HepG2 (cell line): ENCODE measurements around the gene TXNDC9. TPM values are rescaled to one million over a fixed set of nuclear protein-coding genes. Genes with fewer than 3 reads are reported as not detected.

Source experiments
- ARNT2 ChIP-seq: sonication (generic); formaldehyde crosslinking; IDR thresholded peaks from 2 replicates; pipeline ENCODE4 v1.8.0; 2022; ENCODE audit warnings: mild to moderate bottlenecking, low read depth, missing genetic modification reagents, moderate library complexity
- EP300 ChIP-seq, 3 experiments: sonication (generic) in 1 of 3; formaldehyde crosslinking in 1 of 3; IDR thresholded peaks; 2 replicates each; pipeline versions ENCODE4 v1.5.1 to v1.6.1; 2011 to 2020; ENCODE audit warnings: low read depth in 2 of 3, low read length in 2 of 3, borderline replicate concordance in 1 of 3, improper control_type of control experiment in 1 of 3, mild to moderate bottlenecking in 1 of 3, missing genetic modification reagents in 1 of 3, moderate library complexity in 1 of 3
- HMGXB4 ChIP-seq, 2 experiments: sonication (generic) in 1 of 2; formaldehyde crosslinking in 1 of 2; IDR thresholded peaks; 2 replicates each; pipeline versions ENCODE4 v1.4.0 to v1.6.1; 2018 to 2020; ENCODE audit warnings: missing genetic modification reagents in 2 of 2, borderline replicate concordance in 1 of 2, low read depth in 1 of 2, mild to moderate bottlenecking in 1 of 2, missing biosample characterization in 1 of 2
- KDM2A ChIP-seq: sonication (generic); formaldehyde crosslinking; IDR thresholded peaks from 2 replicates; pipeline ENCODE4 v1.4.0; 2020; ENCODE audit warnings: low read depth, missing genetic modification reagents, borderline replicate concordance
- ZGPAT ChIP-seq: IDR thresholded peaks from 2 replicates; pipeline ENCODE4 v1.6.1; 2016; ENCODE audit warnings: mild to moderate bottlenecking
- ZNF275 ChIP-seq: sonication (generic); formaldehyde crosslinking; IDR thresholded peaks from 2 replicates; pipeline ENCODE4 v1.8.0; 2022; ENCODE audit warnings: missing genetic modification reagents, mild to moderate bottlenecking, inconsistent platforms, borderline replicate concordance
- ZNF597 ChIP-seq: sonication (generic); formaldehyde crosslinking; IDR thresholded peaks from 2 replicates; pipeline ENCODE4 v1.5.0; 2020; ENCODE audit warnings: missing genetic modification reagents
- ZNF703 ChIP-seq: sonication (generic); formaldehyde crosslinking; IDR thresholded peaks from 2 replicates; pipeline ENCODE4 v1.5.1; 2020; ENCODE audit warnings: missing genetic modification reagents, mild to moderate bottlenecking, moderate library complexity, borderline replicate concordance
- ZSCAN31 ChIP-seq: sonication (generic); formaldehyde crosslinking; IDR thresholded peaks from 2 replicates; pipeline ENCODE4 v1.5.0; 2020; ENCODE audit warnings: low read depth, mild to moderate bottlenecking, missing genetic modification reagents
- polyA plus RNA-seq, 8 experiments: library from polyadenylated mRNA; depleted of rRNA in 3 of 8; stranded (reverse) in 7 of 8; unstranded in 1 of 8; fragments of >200 nt; fragmentation: Illumina TruSeq in 4 of 8; extraction: Trizol in 4 of 8; gene quantifications; 2 replicates each; pipeline versions ENCODE4 v1.2.1 to v1.2.3, GENCODE V29; 2011 to 2016; ENCODE audit warnings: low read depth in 4 of 8, missing spikeins in 1 of 8, mixed read lengths in 1 of 8; ENCODE audit not compliant: insufficient read depth in 1 of 8
- total RNA-seq, 5 experiments: library from RNA; depleted of rRNA; stranded (reverse); fragments of >200 nt; fragmentation: Illumina TruSeq; extraction: Trizol; gene quantifications; 2 replicates each; pipeline ENCODE4 v1.2.3, GENCODE V29; 2016; ENCODE audit warnings: low read depth in 1 of 5
- TF ChIP-seq, protein P1 (sequence below): sonication (generic); formaldehyde crosslinking; IDR thresholded peaks from 2 replicates; pipeline ENCODE4 v1.8.0; 2022; ENCODE audit warnings: missing genetic modification reagents, low read depth, mild to moderate bottlenecking, borderline replicate concordance
- TF ChIP-seq, protein P2 (sequence below): IDR thresholded peaks from 2 replicates; pipeline ENCODE4 v1.6.1; 2012; ENCODE audit warnings: low read depth, low read length, improper control_type of control experiment
- TF ChIP-seq, protein P3 (sequence below): IDR thresholded peaks from 2 replicates; pipeline ENCODE4 v1.6.1; 2016; ENCODE audit warnings: low read depth
- TF ChIP-seq, protein P4 (sequence below): sonication (generic); formaldehyde crosslinking; IDR thresholded peaks from 2 replicates; pipeline ENCODE4 v1.4.0; 2020; ENCODE audit warnings: missing genetic modification reagents

TXNDC9 gene
- total and polyA plus RNA-seq, 2 of the 13 experiments (the other 11 are each of a cell fraction or from before 2014, with no cell fraction given) = 35.2 to 94.6 TPM

DNA sequence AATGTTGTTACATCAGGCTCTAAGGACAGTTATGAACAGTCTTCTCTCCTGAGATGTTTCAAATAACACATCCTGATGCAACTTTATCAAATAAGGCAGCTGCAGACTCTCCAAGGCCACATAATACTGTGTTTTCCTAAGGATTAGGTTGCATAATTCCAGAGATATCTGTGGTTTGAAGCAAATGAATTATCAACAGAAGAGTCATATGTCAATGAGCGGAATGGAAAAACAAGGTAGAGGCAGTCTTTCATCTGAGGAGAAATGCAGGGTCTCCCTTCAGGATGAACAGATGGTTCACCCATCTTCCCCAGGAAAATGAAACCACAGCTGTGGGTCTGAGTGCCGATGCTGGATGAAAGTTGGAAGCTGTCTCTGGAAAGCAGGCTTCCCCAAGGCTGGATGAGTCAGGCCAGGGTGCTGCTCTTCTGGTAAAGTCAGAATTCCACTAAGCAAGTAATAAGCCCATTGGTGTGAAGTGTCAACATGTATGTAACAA lies 57.3 kb downstream of the TXNDC9 start (continued):
- TF ChIP-seq EP300 (IDR thresholded peaks at IDR 0.05; ENCODE audit: low read depth in 2 of 2, low read length in 2 of 2) (peak in 1 of 2 experiments; percentile 97; a peak in 2 of 4 replicates), EP300 (CRISPR knock-in tag; IDR thresholded peaks at IDR 0.05; ENCODE audit: borderline replicate concordance) (peak; percentile 98), KDM2A (CRISPR knock-in tag) (0 out of 2 replicates have a peak, but pooled peaks have one; percentile 10), ZNF275 (peak; percentile 62; the same call in 1 of the 2 replicates), ZGPAT (CRISPR knock-in tag) (peak; percentile 98), ZNF703 (CRISPR knock-in tag) (no peak), ARNT2 (CRISPR knock-in tag) (peak; percentile 84), ZSCAN31 (0 out of 2 replicates have a peak, but pooled peaks have one; percentile 71), ZNF597 (CRISPR knock-in tag) (no peak), HMGXB4 (CRISPR knock-in tag; IDR thresholded peaks at IDR 0.05; ENCODE audit: borderline replicate concordance in 1 of 2, low read depth in 1 of 2) (peak in 1 of 2 experiments; percentile 33; a peak in 1 of 4 replicates)
- TF ChIP-seq, protein P1, sequence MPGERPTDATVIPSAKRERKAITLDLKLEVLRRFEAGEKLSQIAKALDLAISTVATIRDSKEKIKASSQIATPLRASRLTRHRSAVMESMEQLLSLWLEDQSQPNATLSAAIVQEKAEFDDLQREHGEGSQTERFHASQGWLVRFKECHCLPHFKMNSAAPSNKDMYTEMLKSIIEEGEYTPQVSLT = no peak
- TF ChIP-seq, protein P2, sequence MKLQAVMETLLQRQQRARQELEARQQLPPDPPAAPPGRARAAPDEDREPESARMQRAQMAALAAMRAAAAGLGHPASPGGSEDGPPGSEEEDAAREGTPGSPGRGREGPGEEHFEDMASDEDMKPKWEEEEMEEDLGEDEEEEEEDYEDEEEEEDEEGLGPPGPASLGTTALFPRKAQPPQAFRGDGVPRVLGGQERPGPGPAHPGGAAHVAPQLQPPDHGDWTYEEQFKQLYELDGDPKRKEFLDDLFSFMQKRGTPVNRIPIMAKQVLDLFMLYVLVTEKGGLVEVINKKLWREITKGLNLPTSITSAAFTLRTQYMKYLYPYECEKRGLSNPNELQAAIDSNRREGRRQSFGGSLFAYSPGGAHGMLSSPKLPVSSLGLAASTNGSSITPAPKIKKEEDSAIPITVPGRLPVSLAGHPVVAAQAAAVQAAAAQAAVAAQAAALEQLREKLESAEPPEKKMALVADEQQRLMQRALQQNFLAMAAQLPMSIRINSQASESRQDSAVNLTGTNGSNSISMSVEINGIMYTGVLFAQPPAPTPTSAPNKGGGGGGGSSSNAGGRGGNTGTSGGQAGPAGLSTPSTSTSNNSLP = peak; percentile 97
- TF ChIP-seq, protein P3, sequence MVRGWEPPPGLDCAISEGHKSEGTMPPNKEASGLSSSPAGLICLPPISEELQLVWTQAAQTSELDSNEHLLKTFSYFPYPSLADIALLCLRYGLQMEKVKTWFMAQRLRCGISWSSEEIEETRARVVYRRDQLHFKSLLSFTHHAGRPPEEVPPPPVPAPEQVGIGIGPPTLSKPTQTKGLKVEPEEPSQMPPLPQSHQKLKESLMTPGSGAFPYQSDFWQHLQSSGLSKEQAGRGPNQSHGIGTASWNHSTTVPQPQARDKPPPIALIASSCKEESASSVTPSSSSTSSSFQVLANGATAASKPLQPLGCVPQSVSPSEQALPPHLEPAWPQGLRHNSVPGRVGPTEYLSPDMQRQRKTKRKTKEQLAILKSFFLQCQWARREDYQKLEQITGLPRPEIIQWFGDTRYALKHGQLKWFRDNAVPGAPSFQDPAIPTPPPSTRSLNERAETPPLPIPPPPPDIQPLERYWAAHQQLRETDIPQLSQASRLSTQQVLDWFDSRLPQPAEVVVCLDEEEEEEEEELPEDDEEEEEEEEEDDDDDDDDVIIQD (CRISPR knock-in tag) = peak; percentile 83
- TF ChIP-seq, protein P4, sequence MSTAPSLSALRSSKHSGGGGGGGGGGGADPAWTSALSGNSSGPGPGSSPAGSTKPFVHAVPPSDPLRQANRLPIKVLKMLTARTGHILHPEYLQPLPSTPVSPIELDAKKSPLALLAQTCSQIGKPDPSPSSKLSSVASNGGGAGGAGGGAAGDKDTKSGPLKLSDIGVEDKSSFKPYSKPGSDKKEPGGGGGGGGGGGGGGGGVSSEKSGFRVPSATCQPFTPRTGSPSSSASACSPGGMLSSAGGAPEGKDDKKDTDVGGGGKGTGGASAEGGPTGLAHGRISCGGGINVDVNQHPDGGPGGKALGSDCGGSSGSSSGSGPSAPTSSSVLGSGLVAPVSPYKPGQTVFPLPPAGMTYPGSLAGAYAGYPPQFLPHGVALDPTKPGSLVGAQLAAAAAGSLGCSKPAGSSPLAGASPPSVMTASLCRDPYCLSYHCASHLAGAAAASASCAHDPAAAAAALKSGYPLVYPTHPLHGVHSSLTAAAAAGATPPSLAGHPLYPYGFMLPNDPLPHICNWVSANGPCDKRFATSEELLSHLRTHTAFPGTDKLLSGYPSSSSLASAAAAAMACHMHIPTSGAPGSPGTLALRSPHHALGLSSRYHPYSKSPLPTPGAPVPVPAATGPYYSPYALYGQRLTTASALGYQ (CRISPR knock-in tag) = peak; percentile 95
